ENCODE results near the gene AKR7A2.

AKR7A2 gene

GRCh38 chr1:19342894-19343616 lies 31.1 kb upstream of the AKR7A2 start:
- no peak for DNase-seq

- no peak for DNase-seq
Measured at GRCh38 chr1:19342062-19342750, 30.3 kb upstream of the AKR7A2 start.

- DNase-seq: peak; percentile 75
Measured at GRCh38 chr1:19341201-19342061, 29.5 kb upstream of the AKR7A2 start.

GRCh38 chr1:19340387-19340937 lies 28.5 kb upstream of the AKR7A2 start:
- no peak for DNase-seq

- DNase-seq: no peak
Measured at GRCh38 chr1:19339214-19339861, 27.4 kb upstream of the AKR7A2 start.

- no peak for DNase-seq
Measured at GRCh38 chr1:19338323-19338762, 26.4 kb upstream of the AKR7A2 start.

- no peak for DNase-seq
Measured at GRCh38 chr1:19337289-19337688, 25.3 kb upstream of the AKR7A2 start.

GRCh38 chr1:19336543-19336942 lies 24.6 kb upstream of the AKR7A2 start:
- no peak for DNase-seq

GRCh38 chr1:19333587-19334354 lies 21.8 kb upstream of the AKR7A2 start:
- no peak for DNase-seq

- no peak for DNase-seq
Measured at GRCh38 chr1:19332832-19333231, 20.9 kb upstream of the AKR7A2 start.

- no peak for DNase-seq
Measured at GRCh38 chr1:19331262-19331878, 19.4 kb upstream of the AKR7A2 start.

- DNase-seq: no peak
Measured at GRCh38 chr1:19330449-19331135, 18.6 kb upstream of the AKR7A2 start.

GRCh38 chr1:19329611-19330010 lies 17.7 kb upstream of the AKR7A2 start:
- DNase-seq: no peak

GRCh38 chr1:19329188-19329587 lies 17.2 kb upstream of the AKR7A2 start:
- DNase-seq: no peak

GRCh38 chr1:19328486-19328885 lies 16.5 kb upstream of the AKR7A2 start:
- no peak for DNase-seq

GRCh38 chr1:19327736-19328135 lies 15.8 kb upstream of the AKR7A2 start:
- no peak for DNase-seq

- DNase-seq: no peak
Measured at GRCh38 chr1:19327301-19327700, 15.4 kb upstream of the AKR7A2 start.

- no peak for DNase-seq
Measured at GRCh38 chr1:19326748-19327065, 14.8 kb upstream of the AKR7A2 start.

GRCh38 chr1:19325958-19326747 lies 14.2 kb upstream of the AKR7A2 start:
- no peak for DNase-seq

- DNase-seq: no peak
Measured at GRCh38 chr1:19325368-19325957, 13.5 kb upstream of the AKR7A2 start.

Data from CD4-positive, alpha-beta T cell treated with Interleukin-12 subunit alpha and Interleukin-12 subunit beta, for 1 hour (primary cell).